ENCODE results near the gene DGKB.

Gene DGKB

DNA sequence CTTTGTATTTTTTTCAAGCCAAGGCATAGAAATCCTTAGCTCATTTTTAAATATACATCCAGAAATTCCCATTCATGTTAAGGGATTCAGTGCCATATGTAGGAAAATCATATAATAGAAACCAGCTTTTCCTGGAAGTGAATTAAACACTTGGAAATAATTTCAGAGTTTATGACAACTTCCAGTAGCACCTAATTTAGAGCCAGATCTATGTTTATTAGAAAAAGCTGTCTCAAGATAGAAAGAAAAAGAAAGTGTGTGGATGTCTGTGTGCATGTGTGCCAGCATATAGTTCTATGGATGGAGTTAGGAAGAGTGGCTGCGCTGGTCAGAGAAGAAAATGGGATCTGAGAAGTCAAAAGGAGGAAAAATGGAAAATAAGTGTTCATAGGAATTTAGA is 225.7 kb downstream of the DGKB start:
- TF ChIP-seq, protein P1, sequence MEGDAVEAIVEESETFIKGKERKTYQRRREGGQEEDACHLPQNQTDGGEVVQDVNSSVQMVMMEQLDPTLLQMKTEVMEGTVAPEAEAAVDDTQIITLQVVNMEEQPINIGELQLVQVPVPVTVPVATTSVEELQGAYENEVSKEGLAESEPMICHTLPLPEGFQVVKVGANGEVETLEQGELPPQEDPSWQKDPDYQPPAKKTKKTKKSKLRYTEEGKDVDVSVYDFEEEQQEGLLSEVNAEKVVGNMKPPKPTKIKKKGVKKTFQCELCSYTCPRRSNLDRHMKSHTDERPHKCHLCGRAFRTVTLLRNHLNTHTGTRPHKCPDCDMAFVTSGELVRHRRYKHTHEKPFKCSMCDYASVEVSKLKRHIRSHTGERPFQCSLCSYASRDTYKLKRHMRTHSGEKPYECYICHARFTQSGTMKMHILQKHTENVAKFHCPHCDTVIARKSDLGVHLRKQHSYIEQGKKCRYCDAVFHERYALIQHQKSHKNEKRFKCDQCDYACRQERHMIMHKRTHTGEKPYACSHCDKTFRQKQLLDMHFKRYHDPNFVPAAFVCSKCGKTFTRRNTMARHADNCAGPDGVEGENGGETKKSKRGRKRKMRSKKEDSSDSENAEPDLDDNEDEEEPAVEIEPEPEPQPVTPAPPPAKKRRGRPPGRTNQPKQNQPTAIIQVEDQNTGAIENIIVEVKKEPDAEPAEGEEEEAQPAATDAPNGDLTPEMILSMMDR (IDR thresholded peaks at IDR 0.05; ENCODE audit: insufficient read depth, low read depth, low read length, missing control alignments), result no peak
- DNase-seq (ENCODE audit: low read depth), result no peak
- H3K4me3 ChIP-seq (ENCODE audit: low read depth, low read length), result no peak overlapping the region

DNA sequence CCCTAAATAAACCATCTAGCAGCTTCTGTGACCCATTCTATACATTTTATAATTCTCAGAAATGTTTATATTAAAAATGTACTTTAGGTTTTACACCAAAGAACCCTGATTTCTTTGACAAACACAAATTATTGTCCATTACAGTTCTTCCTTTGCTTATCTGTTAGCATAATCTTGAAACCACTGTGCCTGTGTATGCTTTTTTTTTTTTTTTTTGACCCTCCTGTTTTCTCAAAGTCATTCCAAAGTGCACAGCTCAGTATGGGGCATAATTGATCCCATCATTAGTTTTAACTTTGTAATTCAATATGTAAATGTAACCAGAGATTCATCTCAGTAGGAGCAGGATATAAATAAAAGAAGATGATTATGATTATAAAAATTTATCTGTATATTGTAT is 229.3 kb downstream of the DGKB start:
- no peak overlapping the region for H3K4me3 ChIP-seq (ENCODE audit: low read depth, low read length)
- TF ChIP-seq, protein P1 (IDR thresholded peaks at IDR 0.05; ENCODE audit: insufficient read depth, low read depth, low read length, missing control alignments), result no peak
- no peak for DNase-seq (ENCODE audit: low read depth)

DNA sequence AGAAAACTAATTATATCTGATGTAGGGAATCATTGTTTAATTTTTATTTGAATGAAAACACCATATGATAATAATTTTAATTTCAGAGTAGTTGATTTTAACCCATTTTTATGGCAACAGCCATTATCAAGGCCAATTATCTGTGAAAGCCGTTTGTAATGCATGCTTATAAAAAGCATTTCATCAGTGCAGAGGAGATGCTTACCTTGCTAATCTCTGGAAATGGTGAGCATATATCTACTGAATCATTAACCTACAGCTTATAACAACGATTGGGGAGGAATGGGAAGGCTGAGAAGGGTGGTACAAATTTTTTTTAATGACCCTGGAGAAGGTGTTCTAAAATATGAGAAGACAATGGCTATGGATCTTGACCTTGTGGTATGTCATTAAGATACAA is 235.6 kb downstream of the DGKB start:
- no peak for DNase-seq (ENCODE audit: low read depth)
- no peak overlapping the region for H3K4me3 ChIP-seq (ENCODE audit: low read depth, low read length)
- TF ChIP-seq, protein P1 (IDR thresholded peaks at IDR 0.05; ENCODE audit: insufficient read depth, low read depth, low read length, missing control alignments), result no peak

DNA sequence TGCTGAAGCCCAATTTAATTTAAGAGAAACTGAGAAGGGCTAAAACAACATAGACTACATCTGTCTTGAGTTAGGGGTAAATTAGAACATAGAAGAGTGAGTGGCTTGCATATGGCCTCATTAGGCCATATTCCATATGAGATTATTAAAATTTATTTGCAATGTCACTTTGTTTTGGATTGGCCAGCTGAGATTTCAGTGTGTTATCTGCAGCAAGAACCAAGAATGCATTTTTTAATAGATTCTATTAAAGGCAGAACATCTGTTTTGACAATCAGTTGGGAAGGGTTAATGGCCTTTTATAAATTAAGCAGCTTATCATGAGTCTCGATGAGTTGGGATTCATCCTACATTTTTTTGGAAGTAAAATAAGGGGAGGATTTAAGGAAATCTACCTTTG is 236.2 kb downstream of the DGKB start:
- TF ChIP-seq, protein P1 (IDR thresholded peaks at IDR 0.05; ENCODE audit: insufficient read depth, low read depth, low read length, missing control alignments), result no peak
- no peak for DNase-seq (ENCODE audit: low read depth)
- H3K4me3 ChIP-seq (ENCODE audit: low read depth, low read length), result no peak overlapping the region

DNA sequence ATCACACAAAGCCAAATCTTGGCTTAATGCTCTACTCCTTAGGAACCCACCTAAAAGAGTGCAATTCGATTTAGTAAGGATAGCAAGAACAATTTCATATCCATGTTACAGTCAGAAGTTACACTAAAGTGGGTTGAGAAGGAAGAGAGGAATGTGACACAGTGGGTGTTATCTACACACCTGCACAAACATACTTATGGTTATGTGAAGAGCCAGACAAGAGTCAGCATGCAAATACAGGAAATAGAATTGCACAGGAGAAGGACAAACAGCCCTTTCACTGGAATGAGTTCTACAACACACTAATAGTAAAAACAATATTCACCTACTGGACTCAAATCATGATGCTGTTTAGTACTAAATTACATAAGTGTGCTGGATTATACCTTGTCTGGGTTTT is 262.8 kb downstream of the DGKB start:
- TF ChIP-seq, protein P1 (IDR thresholded peaks at IDR 0.05; ENCODE audit: insufficient read depth, low read depth, low read length, missing control alignments), result no peak
- DNase-seq (ENCODE audit: low read depth), result no peak
- H3K4me3 ChIP-seq (ENCODE audit: low read depth, low read length), result no peak overlapping the region

DNA sequence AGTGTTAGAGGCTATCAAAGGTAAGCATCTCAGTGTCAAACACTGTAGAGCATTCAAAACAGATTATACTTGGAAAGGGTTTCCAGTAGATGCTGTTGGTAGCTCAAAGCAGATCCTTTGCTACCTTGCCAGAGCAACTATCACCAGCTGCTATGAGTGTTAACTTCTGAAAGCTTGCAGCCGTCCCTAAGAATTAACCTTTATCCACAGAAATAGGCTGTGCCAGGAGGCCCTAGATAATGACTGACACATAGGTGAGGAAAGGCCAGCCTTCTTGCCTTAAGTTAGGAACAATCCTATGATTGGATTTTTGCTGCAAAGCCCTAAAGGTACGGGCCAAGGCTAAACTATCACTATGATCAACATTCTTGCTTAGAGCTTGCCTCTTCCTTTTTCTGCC is 263.2 kb downstream of the DGKB start:
- DNase-seq (ENCODE audit: low read depth), result no peak
- H3K4me3 ChIP-seq (ENCODE audit: low read depth, low read length), result no peak overlapping the region
- TF ChIP-seq, protein P1 (IDR thresholded peaks at IDR 0.05; ENCODE audit: insufficient read depth, low read depth, low read length, missing control alignments), result no peak

DNA sequence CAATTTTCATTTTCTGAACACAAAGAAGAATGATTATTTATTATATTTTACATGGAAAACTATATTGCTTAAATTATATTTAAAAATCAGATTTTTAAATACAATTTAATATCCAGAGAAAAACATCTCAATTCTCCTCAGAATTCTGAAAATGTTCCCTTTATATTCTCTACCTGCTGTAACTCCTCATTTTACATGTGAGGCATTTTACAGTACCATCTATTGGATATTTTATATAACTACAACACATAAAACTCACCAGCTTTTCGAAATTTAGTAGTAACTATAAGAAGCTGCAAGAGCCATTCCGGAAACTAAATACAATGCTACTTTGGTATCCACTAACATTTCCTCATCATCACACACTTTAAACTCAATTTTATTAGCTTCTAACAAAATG is 264.6 kb downstream of the DGKB start:
- no peak for DNase-seq (ENCODE audit: low read depth)
- no peak overlapping the region for H3K4me3 ChIP-seq (ENCODE audit: low read depth, low read length)
- TF ChIP-seq, protein P1 (IDR thresholded peaks at IDR 0.05; ENCODE audit: insufficient read depth, low read depth, low read length, missing control alignments), result no peak
